HEK293 (cell line): ENCODE measurements around the gene AZIN2.
"Not testable (repeated sequence)": the region's sequence is repeated elsewhere in the genome, so short reads cannot be mapped to it uniquely, and the experiment has no call there.

ENCODE experiments used
- CTCF ChIA-PET: fragments of 350-600 bp; formaldehyde crosslinking; extraction: SDS; loops from one replicate; lab custom pipeline; 2021; ENCODE audit warnings: antibody characterized with exemption; lab: Yijun Ruan, JAX
- POLR2A ChIA-PET: fragments of 300-600 bp; formaldehyde crosslinking; extraction: SDS; loops from one replicate; lab custom pipeline; 2020; ENCODE audit warnings: antibody characterized with exemption, inconsistent platforms; lab: Yijun Ruan, JAX
- H3K27ac ChIP-seq: fragments of 200-500 bp; sonication (Bioruptor generic); 2 replicates; pipeline ENCODE4 v1.5.1; 2014; ENCODE audit warnings: low read depth, low read length, control low read depth, inconsistent platforms; ENCODE audit errors: extremely low read depth
- H3K36me3 ChIP-seq, 2 experiments: fragments of 200-500 bp in 1 of 2; sonication (Bioruptor generic) in 1 of 2; 1 replicate in 1 of 2; 2 replicates in 1 of 2; pipeline ENCODE4 v1.5.1; 2014 to 2017; ENCODE audit warnings: inconsistent platforms in 2 of 2, low read length in 2 of 2; ENCODE audit not compliant: control insufficient read depth in 2 of 2, insufficient read depth in 1 of 2
- H3K4me1 ChIP-seq: fragments of 200-500 bp; sonication (Bioruptor generic); 2 replicates; pipeline ENCODE4 v1.5.1; 2014; ENCODE audit warnings: mild to moderate bottlenecking, low read length, inconsistent platforms; ENCODE audit not compliant: control insufficient read depth, insufficient read depth
- H3K4me3 ChIP-seq: 2 replicates; pipeline ENCODE4 v1.5.1; 2011; ENCODE audit warnings: low read depth, mild to moderate bottlenecking, control low read depth, low read length, moderate library complexity
- H3K9me3 ChIP-seq: fragments of 200-500 bp; sonication (Bioruptor generic); 2 replicates; pipeline ENCODE4 v1.5.1; 2014; ENCODE audit warnings: low read depth, low read length, inconsistent platforms; ENCODE audit not compliant: control insufficient read depth, insufficient read depth
- AEBP2 ChIP-seq: fragments of 450-650 bp; formaldehyde crosslinking; IDR thresholded peaks from 2 replicates; pipeline ENCODE4 v1.5.1; 2016; ENCODE audit warnings: missing biosample characterization, missing genetic modification characterization, borderline replicate concordance
- PBX3 ChIP-seq: sonication (generic); formaldehyde crosslinking; IDR thresholded peaks from 2 replicates; pipeline ENCODE4 v1.8.1; 2022; ENCODE audit warnings: mild to moderate bottlenecking, moderate library complexity, missing genetic modification reagents
- PRDM2 ChIP-seq: fragments of 450-650 bp; formaldehyde crosslinking; IDR thresholded peaks from 2 replicates; pipeline ENCODE4 v1.5.1; 2016; ENCODE audit warnings: missing biosample characterization, missing genetic modification characterization, borderline replicate concordance
- SP2 ChIP-seq: fragments of 450-650 bp; formaldehyde crosslinking; IDR thresholded peaks from 2 replicates; pipeline ENCODE4 v1.5.1; 2016; ENCODE audit warnings: missing biosample characterization, missing genetic modification characterization
- ZFP37 ChIP-seq: fragments of 450-650 bp; formaldehyde crosslinking; IDR thresholded peaks from 2 replicates; pipeline ENCODE4 v1.5.1; 2016; ENCODE audit warnings: missing biosample characterization, missing genetic modification characterization
- TF ChIP-seq, protein P1 (sequence below): fragments of 450-650 bp; formaldehyde crosslinking; IDR thresholded peaks from 2 replicates; pipeline ENCODE4 v1.5.1; 2016; ENCODE audit warnings: missing biosample characterization, missing genetic modification characterization

Gene AZIN2

DNA sequence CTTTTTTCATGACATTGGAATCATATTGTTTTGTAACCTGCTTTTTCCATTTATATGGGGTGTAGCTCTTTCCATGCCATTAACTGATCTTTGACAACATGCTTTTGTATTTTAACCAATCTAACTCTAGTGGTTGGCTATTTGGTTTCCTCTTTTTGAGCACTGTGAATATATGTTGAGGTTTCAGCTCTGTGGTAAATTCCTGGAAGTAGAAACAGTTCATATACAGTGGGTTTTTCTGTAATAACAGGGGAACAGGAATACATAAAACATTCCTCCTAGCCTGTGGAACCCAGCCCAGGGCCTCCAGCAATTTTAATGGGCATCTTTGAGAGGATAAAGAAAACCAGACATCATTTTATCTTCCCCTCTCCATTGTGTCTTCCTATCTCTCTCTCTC lies 17.4 kb downstream of the AZIN2 start:
- Histone ChIP-seq H3K9me3 (no peaks in the 10 kb centered on the region), H3K27ac (no peak overlapping the region), H3K36me3 (peaks cover 0 to 46% of the 10 kb centered on the region in 2 experiments; a peak in 1 of 3 replicates), H3K4me3 (no peak overlapping the region)
- CTCF ChIA-PET: interaction anchor here (0.6 to 1.4 kb wide), 2 partner anchors 29 to 166 kb away, joined by 3 to 7 read pairs; no protein-coding TSS in a partner anchor
- TF ChIP-seq SP2 (tag by site-specific recombination): no peak
- TF ChIP-seq, all 188 proteins: peak for 0
- no peaks in the 10 kb centered on the region for H3K4me1 ChIP-seq
- POLR2A ChIA-PET: no interaction called here

- no peak overlapping the region for H3K4me3 ChIP-seq
- CTCF ChIA-PET: interaction anchor here (0.6 to 1.4 kb wide), 5 partner anchors 13 to 513 kb away, joined by 3 to 7 read pairs (median 3); no protein-coding TSS in a partner anchor
- peaks cover 0 to 50% of the 10 kb centered on the region in 2 experiments; a peak in 1 of 3 replicates for H3K36me3 ChIP-seq
- POLR2A ChIA-PET: interaction anchor here (0.5 to 1.1 kb wide), 3 partner anchors 19 to 590 kb away, joined by 3 to 10 read pairs (median 5); partner anchors contain the start of gene AZIN2
- no peaks in the 10 kb centered on the region for H3K9me3 ChIP-seq
- H3K4me1 ChIP-seq: no peaks in the 10 kb centered on the region
- TF ChIP-seq, protein P1, sequence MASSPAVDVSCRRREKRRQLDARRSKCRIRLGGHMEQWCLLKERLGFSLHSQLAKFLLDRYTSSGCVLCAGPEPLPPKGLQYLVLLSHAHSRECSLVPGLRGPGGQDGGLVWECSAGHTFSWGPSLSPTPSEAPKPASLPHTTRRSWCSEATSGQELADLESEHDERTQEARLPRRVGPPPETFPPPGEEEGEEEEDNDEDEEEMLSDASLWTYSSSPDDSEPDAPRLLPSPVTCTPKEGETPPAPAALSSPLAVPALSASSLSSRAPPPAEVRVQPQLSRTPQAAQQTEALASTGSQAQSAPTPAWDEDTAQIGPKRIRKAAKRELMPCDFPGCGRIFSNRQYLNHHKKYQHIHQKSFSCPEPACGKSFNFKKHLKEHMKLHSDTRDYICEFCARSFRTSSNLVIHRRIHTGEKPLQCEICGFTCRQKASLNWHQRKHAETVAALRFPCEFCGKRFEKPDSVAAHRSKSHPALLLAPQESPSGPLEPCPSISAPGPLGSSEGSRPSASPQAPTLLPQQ (tag by site-specific recombination): 0 out of 2 replicates have a peak, but pooled peaks have one; percentile 31
- TF ChIP-seq AEBP2 (tag by site-specific recombination) (no peak), ZFP37 (no peak), PBX3 (CRISPR knock-in tag) (no peak), PRDM2 (tag by site-specific recombination) (no peak)
- H3K27ac ChIP-seq: no peak overlapping the region
Observed at GRCh38 chr1:33099290-33100118, 18.6 kb downstream of the AZIN2 start.

GRCh38 chr1:33100119-33100415 lies 19.1 kb downstream of the AZIN2 start:
- POLR2A ChIA-PET, H3K27ac ChIP-seq: not testable (repeated sequence)
- CTCF ChIA-PET: interaction anchor here (0.6 to 1.1 kb wide), 4 partner anchors 14 to 368 kb away, joined by 4 to 5 read pairs (median 4); no protein-coding TSS in a partner anchor

More at GRCh38 chr1:33100119-33100415, 19.1 kb downstream of the AZIN2 start:
- H3K9me3 ChIP-seq, H3K4me1 ChIP-seq, H3K4me3 ChIP-seq: not testable (repeated sequence)
- peaks cover 0 to 50% of the 10 kb centered on the region in 2 experiments; a peak in 1 of 3 replicates for H3K36me3 ChIP-seq
